Tibial nerve (tissue), 3 donors: ENCODE measurements around the gene TLE3.

Experiments
- POLR2A ChIP-seq, 2 donors: fragments of 450-650 bp; IDR thresholded peaks; one replicate each; pipeline ENCODE4 v1.6.1; 2017; ENCODE audit warnings: antibody characterized with exemption in 2 of 2, mild to moderate bottlenecking in 2 of 2, moderate library complexity in 2 of 2
- TF ChIP-seq, protein P1 (sequence below), 5 experiments: fragments of 200-600 bp in 3 of 5; fragments of 450-650 bp in 2 of 5; sonication (generic) in 3 of 5; IDR thresholded peaks; one replicate each; pipeline ENCODE4 v1.5.1; 2016 to 2019; ENCODE audit warnings: antibody characterized with exemption in 5 of 5, mild to moderate bottlenecking in 3 of 5, moderate library complexity in 2 of 5

- TF ChIP-seq, protein P1, sequence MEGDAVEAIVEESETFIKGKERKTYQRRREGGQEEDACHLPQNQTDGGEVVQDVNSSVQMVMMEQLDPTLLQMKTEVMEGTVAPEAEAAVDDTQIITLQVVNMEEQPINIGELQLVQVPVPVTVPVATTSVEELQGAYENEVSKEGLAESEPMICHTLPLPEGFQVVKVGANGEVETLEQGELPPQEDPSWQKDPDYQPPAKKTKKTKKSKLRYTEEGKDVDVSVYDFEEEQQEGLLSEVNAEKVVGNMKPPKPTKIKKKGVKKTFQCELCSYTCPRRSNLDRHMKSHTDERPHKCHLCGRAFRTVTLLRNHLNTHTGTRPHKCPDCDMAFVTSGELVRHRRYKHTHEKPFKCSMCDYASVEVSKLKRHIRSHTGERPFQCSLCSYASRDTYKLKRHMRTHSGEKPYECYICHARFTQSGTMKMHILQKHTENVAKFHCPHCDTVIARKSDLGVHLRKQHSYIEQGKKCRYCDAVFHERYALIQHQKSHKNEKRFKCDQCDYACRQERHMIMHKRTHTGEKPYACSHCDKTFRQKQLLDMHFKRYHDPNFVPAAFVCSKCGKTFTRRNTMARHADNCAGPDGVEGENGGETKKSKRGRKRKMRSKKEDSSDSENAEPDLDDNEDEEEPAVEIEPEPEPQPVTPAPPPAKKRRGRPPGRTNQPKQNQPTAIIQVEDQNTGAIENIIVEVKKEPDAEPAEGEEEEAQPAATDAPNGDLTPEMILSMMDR (IDR thresholded peaks at IDR 0.05) = no peak
- TF ChIP-seq POLR2A (IDR thresholded peaks at IDR 0.05) = no peak
These were observed 99.0 kb downstream of the TLE3 start for GRCh38 chr15:69998541-69999391.
